ENCODE measurements around the gene ZNF784. TPM values are rescaled to one million over a fixed set of nuclear protein-coding genes. Genes with fewer than 3 reads are reported as not detected.

The ZNF784 gene
- total and polyA plus RNA-seq, 9 of the 15 experiments (the other 6 are each of a cell fraction or from before 2014, with no cell fraction given) = 0.14 to 6.1 (median 2.1) TPM

- TF ChIP-seq, protein P1, sequence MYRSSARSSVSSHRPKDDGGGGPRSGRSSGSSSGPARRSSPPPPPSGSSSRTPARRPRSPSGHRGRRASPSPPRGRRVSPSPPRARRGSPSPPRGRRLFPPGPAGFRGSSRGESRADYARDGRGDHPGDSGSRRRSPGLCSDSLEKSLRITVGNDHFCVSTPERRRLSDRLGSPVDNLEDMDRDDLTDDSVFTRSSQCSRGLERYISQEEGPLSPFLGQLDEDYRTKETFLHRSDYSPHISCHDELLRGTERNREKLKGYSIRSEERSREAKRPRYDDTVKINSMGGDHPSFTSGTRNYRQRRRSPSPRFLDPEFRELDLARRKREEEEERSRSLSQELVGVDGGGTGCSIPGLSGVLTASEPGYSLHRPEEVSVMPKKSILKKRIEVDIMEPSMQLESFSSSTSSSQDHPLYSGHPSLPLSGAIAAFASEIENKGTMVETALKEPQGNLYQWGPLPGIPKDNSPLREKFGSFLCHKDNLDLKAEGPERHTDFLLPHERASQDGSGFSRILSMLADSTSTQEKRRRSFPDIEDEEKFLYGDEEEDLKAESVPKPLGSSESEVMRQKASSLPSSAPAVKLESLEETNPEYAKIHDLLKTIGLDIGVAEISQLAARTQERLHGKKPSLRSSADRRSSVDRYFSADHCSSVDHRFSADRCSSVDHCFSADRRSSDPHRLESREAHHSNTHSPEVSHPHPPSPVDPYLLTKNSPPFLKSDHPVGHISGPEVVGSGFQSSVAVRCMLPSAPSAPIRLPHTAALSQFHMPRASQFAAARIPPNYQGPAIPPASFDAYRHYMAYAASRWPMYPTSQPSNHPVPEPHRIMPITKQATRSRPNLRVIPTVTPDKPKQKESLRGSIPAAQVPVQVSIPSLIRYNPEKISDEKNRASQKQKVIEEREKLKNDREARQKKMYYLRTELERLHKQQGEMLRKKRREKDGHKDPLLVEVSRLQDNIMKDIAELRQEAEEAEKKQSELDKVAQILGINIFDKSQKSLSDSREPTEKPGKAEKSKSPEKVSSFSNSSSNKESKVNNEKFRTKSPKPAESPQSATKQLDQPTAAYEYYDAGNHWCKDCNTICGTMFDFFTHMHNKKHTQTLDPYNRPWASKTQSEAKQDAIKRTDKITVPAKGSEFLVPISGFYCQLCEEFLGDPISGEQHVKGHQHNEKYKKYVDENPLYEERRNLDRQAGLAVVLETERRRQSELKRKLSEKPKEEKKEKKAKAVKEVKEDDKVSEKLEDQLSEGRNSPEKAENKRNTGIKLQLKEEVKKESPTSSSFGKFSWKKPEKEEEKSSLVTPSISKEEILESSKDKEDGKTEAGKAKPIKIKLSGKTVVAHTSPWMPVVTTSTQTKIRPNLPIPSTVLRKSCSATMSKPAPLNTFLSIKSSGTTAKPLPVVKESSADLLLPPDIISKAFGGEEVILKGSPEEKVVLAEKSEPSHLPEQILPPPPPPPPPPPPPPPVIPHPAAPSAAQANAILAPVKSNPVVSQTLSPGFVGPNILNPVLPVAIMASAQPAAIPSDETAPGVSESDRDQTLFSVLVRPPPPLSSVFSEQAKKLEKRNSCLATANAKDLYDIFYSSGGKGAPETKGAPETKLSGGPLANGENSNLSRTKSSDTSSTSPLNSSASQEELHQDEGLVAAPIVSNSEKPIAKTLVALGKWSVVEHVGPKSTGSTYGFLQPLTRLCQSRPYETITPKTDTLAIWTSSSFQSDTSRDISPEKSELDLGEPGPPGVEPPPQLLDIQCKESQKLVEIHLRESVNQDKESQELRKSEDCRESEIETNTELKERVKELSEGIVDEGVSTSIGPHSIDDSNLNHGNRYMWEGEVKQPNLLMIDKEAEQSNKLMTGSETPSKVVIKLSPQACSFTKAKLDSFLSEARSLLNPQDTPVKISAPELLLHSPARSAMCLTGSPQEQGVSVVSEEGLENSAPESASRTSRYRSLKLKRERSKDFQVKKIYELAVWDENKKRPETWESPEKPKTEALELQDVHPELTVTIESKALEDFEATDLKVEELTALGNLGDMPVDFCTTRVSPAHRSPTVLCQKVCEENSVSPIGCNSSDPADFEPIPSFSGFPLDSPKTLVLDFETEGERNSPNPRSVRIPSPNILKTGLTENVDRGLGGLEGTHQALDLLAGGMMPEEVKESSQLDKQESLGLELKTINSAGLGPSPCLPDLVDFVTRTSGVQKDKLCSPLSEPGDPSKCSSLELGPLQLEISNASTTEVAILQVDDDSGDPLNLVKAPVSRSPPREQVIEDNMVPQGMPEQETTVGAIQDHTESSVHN (IDR thresholded peaks at IDR 0.05; ENCODE audit: borderline replicate concordance in 1 of 2, low read depth in 1 of 2) = no peak
- TF ChIP-seq FOSL1 (tag; conservative IDR thresholded peaks at IDR 0.05) (no peak; the same call in 1 of the 2 replicates), ZNF695 (CRISPR knock-in tag; IDR thresholded peaks at IDR 0.05) (no peak)
Observed at GRCh38 chr19:55641426-55642152, 17.2 kb upstream of the ZNF784 start (continued).

Data from K562 (cell line).